Fibroblast of pulmonary artery (primary cell): ENCODE measurements around the gene PIGL.
"Not testable (repeated sequence)": the region's sequence is repeated elsewhere in the genome, so short reads cannot be mapped to it uniquely, and the experiment has no call there.

Experiments
- DNase-seq: peaks from one replicate; pipeline ENCODE4 v3.0.0-alpha.2; 2010; ENCODE audit warnings: low read depth
- H3K4me3 ChIP-seq: replicated peaks from 2 replicates; pipeline ENCODE4 v1.5.1; 2011; ENCODE audit warnings: low read depth, mild to moderate bottlenecking, control low read depth, low read length, moderate library complexity
- CTCF ChIP-seq: IDR thresholded peaks from 2 replicates; pipeline ENCODE4 v1.5.1; 2011; ENCODE audit warnings: mild to moderate bottlenecking, control low read depth, low read length, inconsistent platforms; ENCODE audit errors: missing control alignments

PIGL gene

GRCh38 chr17:16190703-16191360 lies 26.2 kb upstream of the PIGL start:
- no peak for DNase-seq
- no peak overlapping the region for H3K4me3 ChIP-seq
- no peak for TF ChIP-seq CTCF

- no peak overlapping the region for H3K4me3 ChIP-seq
- TF ChIP-seq CTCF = no peak
- DNase-seq = no peak
Observed at GRCh38 chr17:16191604-16192003, 25.4 kb upstream of the PIGL start.

GRCh38 chr17:16194307-16194835 lies 22.6 kb upstream of the PIGL start:
- DNase-seq, H3K4me3 ChIP-seq: not testable (repeated sequence)

- no peak overlapping the region for H3K4me3 ChIP-seq
- TF ChIP-seq CTCF = no peak
- peak; percentile 11 for DNase-seq
Observed at GRCh38 chr17:16197276-16197675, 19.7 kb upstream of the PIGL start.

- DNase-seq = peak; percentile 25
- no peak overlapping the region for H3K4me3 ChIP-seq
- no peak for TF ChIP-seq CTCF
Observed at GRCh38 chr17:16199093-16199492, 17.9 kb upstream of the PIGL start.

GRCh38 chr17:16201693-16202131 lies 15.3 kb upstream of the PIGL start:
- not testable (repeated sequence) for H3K4me3 ChIP-seq, DNase-seq

- DNase-seq = peak; percentile 22
Observed at GRCh38 chr17:16202554-16203500, 14.2 kb upstream of the PIGL start.

GRCh38 chr17:16204763-16205162 lies 12.2 kb upstream of the PIGL start:
- not testable (repeated sequence) for DNase-seq, H3K4me3 ChIP-seq

More at GRCh38 chr17:16202554-16203500, 14.2 kb upstream of the PIGL start:
- H3K4me3 ChIP-seq = not testable (repeated sequence)

GRCh38 chr17:16211590-16211989 lies 5.4 kb upstream of the PIGL start:
- TF ChIP-seq CTCF = no peak
- DNase-seq = no peak
- H3K4me3 ChIP-seq = no peak overlapping the region
